HEK293 (cell line): Measurements from ENCODE around the gene KRT7.

Experiments
- CTCF ChIA-PET: fragments of 350-600 bp; formaldehyde crosslinking; extraction: SDS; loops from one replicate; lab custom pipeline; 2021; ENCODE audit warnings: antibody characterized with exemption; lab: Yijun Ruan, JAX
- POLR2A ChIA-PET: fragments of 300-600 bp; formaldehyde crosslinking; extraction: SDS; loops from one replicate; lab custom pipeline; 2020; ENCODE audit warnings: antibody characterized with exemption, inconsistent platforms; lab: Yijun Ruan, JAX
- H3K27ac ChIP-seq: fragments of 200-500 bp; sonication (Bioruptor generic); 2 replicates; pipeline ENCODE4 v1.5.1; 2014; ENCODE audit warnings: low read depth, low read length, control low read depth, inconsistent platforms; ENCODE audit errors: extremely low read depth
- H3K36me3 ChIP-seq, 2 experiments: fragments of 200-500 bp in 1 of 2; sonication (Bioruptor generic) in 1 of 2; 1 replicate in 1 of 2; 2 replicates in 1 of 2; pipeline ENCODE4 v1.5.1; 2014 to 2017; ENCODE audit warnings: inconsistent platforms in 2 of 2, low read length in 2 of 2; ENCODE audit not compliant: control insufficient read depth in 2 of 2, insufficient read depth in 1 of 2
- H3K4me1 ChIP-seq: fragments of 200-500 bp; sonication (Bioruptor generic); 2 replicates; pipeline ENCODE4 v1.5.1; 2014; ENCODE audit warnings: mild to moderate bottlenecking, low read length, inconsistent platforms; ENCODE audit not compliant: control insufficient read depth, insufficient read depth
- H3K4me3 ChIP-seq: 2 replicates; pipeline ENCODE4 v1.5.1; 2011; ENCODE audit warnings: low read depth, mild to moderate bottlenecking, control low read depth, low read length, moderate library complexity
- H3K9me3 ChIP-seq: fragments of 200-500 bp; sonication (Bioruptor generic); 2 replicates; pipeline ENCODE4 v1.5.1; 2014; ENCODE audit warnings: low read depth, low read length, inconsistent platforms; ENCODE audit not compliant: control insufficient read depth, insufficient read depth
- EGR2 ChIP-seq: fragments of 450-650 bp; formaldehyde crosslinking; IDR thresholded peaks from 2 replicates; pipeline ENCODE4 v1.5.1; 2016; ENCODE audit warnings: low read depth, missing biosample characterization, missing genetic modification characterization
- PRDM1 ChIP-seq: fragments of 450-650 bp; formaldehyde crosslinking; IDR thresholded peaks from 2 replicates; pipeline ENCODE4; 2016; ENCODE audit warnings: missing biosample characterization, missing genetic modification characterization
- PRDM4 ChIP-seq: fragments of 450-650 bp; formaldehyde crosslinking; IDR thresholded peaks from 2 replicates; pipeline ENCODE4 v1.5.1; 2017; ENCODE audit warnings: missing biosample characterization, missing genetic modification characterization
- YY2 ChIP-seq: fragments of 450-650 bp; formaldehyde crosslinking; IDR thresholded peaks from 2 replicates; pipeline ENCODE4 v1.5.1; 2016; ENCODE audit warnings: missing biosample characterization, missing genetic modification characterization
- ZBTB10 ChIP-seq: fragments of 450-650 bp; formaldehyde crosslinking; IDR thresholded peaks from 2 replicates; pipeline ENCODE4 v1.5.1; 2016; ENCODE audit warnings: missing biosample characterization, missing genetic modification characterization
- ZNF10 ChIP-seq: fragments of 450-650 bp; formaldehyde crosslinking; IDR thresholded peaks from 2 replicates; pipeline ENCODE4 v1.5.1; 2017; ENCODE audit warnings: missing biosample characterization, missing genetic modification characterization
- ZNF155 ChIP-seq: fragments of 450-650 bp; formaldehyde crosslinking; IDR thresholded peaks from 2 replicates; pipeline ENCODE4 v1.5.1; 2016; ENCODE audit warnings: missing biosample characterization, missing genetic modification characterization
- ZNF341 ChIP-seq: fragments of 450-650 bp; formaldehyde crosslinking; IDR thresholded peaks from 2 replicates; pipeline ENCODE4; 2016; ENCODE audit warnings: low read depth, missing biosample characterization, missing genetic modification characterization
- ZNF354C ChIP-seq: fragments of 450-650 bp; formaldehyde crosslinking; IDR thresholded peaks from 2 replicates; pipeline ENCODE4 v1.5.1; 2016; ENCODE audit warnings: missing biosample characterization, missing genetic modification characterization, low read depth, borderline replicate concordance
- ZNF394 ChIP-seq: fragments of 450-650 bp; formaldehyde crosslinking; IDR thresholded peaks from 2 replicates; pipeline ENCODE4 v1.5.1; 2016; ENCODE audit warnings: missing biosample characterization, missing genetic modification characterization, mild to moderate bottlenecking, moderate library complexity, borderline replicate concordance
- ZNF416 ChIP-seq: fragments of 450-650 bp; formaldehyde crosslinking; IDR thresholded peaks from 2 replicates; pipeline ENCODE4 v1.5.1; 2016; ENCODE audit warnings: missing biosample characterization, missing genetic modification characterization
- ZNF426 ChIP-seq: fragments of 450-650 bp; formaldehyde crosslinking; IDR thresholded peaks from 2 replicates; pipeline ENCODE4 v1.5.1; 2017; ENCODE audit warnings: missing biosample characterization, missing genetic modification characterization, mild to moderate bottlenecking, inconsistent platforms, moderate library complexity
- ZNF658 ChIP-seq: fragments of 450-650 bp; formaldehyde crosslinking; IDR thresholded peaks from 2 replicates; pipeline ENCODE4; 2016; ENCODE audit warnings: missing biosample characterization, missing genetic modification characterization
- ZNF677 ChIP-seq: fragments of 450-650 bp; IDR thresholded peaks from 2 replicates; pipeline ENCODE4 v1.5.0; 2018; ENCODE audit warnings: missing biosample characterization, mild to moderate bottlenecking, missing genetic modification characterization, moderate library complexity
- ZNF785 ChIP-seq: fragments of 450-650 bp; formaldehyde crosslinking; IDR thresholded peaks from 2 replicates; pipeline ENCODE4 v1.5.1; 2016; ENCODE audit warnings: missing biosample characterization, missing genetic modification characterization
- ZNF791 ChIP-seq: fragments of 450-650 bp; formaldehyde crosslinking; IDR thresholded peaks from 2 replicates; pipeline ENCODE4 v1.5.1; 2016; ENCODE audit warnings: missing biosample characterization, missing genetic modification characterization
- TF ChIP-seq, protein P1 (sequence below): fragments of 450-650 bp; formaldehyde crosslinking; IDR thresholded peaks from 2 replicates; pipeline ENCODE4 v1.5.1; 2016; ENCODE audit warnings: missing biosample characterization, missing genetic modification characterization

Gene KRT7

GRCh38 chr12:52230364-52231281, 2.4 kb upstream of the KRT7 start:
- H3K27ac ChIP-seq = no peak overlapping the region
- TF ChIP-seq ZNF341 (tag by site-specific recombination) = 0 out of 2 replicates have a peak, but pooled peaks have one; percentile 30
- no peak for TF ChIP-seq ZBTB10 (tag by site-specific recombination)
- TF ChIP-seq EGR2 (tag by site-specific recombination) = 0 out of 2 replicates have a peak, but pooled peaks have one; percentile 16
- TF ChIP-seq, all 188 proteins: peak for 2
- Histone ChIP-seq H3K9me3 (no peaks in the 10 kb centered on the region), H3K36me3 (no peaks in the 10 kb centered on the region), H3K4me1 (no peaks in the 10 kb centered on the region), H3K4me3 (no peak overlapping the region)
- ChIA-PET CTCF (interaction anchor here (0.6 to 1.6 kb wide), 4 partner anchors 8 to 95 kb away, joined by 3 to 5 read pairs (median 3); no protein-coding TSS in a partner anchor), POLR2A (interaction anchor here (0.7 kb wide), 1 partner anchor 8 kb away, joined by 3 read pairs; no protein-coding TSS in a partner anchor)

DNA sequence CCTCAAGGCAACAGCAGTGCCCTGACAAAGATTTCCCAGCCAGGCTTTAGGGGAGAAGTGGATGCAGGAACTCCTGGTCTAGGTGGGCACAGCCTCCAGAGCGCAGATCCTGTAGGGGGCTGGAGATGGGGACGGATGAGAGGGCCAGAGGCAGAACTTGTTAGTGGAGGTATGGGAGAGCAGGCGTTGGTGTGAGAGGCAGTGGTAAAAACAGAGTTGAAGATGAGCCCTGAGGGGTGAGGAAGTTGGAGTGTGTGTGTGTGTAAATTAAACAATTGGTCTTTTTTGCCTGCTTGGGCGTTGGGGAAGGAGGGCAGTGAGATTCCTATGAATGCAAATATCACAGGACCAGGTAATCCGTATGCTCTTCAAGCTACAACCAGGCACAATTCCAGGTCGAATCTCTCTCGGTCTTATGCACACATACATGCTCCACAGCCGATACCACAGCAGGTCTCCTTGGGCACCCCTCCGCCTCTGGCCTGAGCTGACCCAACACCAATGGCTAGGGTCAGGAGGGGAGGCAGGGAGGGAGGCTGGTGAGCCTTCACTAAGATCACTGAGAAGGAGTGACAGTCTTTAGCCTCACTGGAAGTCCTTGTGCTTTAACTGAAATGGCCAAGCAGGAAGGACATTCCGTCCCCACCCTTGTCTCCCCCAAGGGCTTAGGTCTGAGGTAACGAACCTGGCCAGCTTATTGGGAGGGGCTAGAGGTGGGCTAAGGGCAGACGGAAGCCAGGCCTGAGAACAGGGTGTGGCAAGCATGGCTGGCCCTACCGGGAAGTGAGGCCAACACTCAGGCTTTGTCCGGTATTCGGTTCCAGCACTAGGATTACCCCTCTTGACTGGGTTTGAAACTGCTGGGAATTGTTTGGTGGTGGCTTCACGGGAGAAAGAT, 1.5 kb upstream of the KRT7 start:
- Histone ChIP-seq H3K9me3 (no peaks in the 10 kb centered on the region), H3K4me1 (no peaks in the 10 kb centered on the region), H3K27ac (no peak overlapping the region), H3K36me3 (no peaks in the 10 kb centered on the region), H3K4me3 (no peak overlapping the region)
- TF ChIP-seq YY2 = no peak
- no peak for TF ChIP-seq ZNF658 (tag by site-specific recombination)
- no peak for TF ChIP-seq ZNF155 (tag by site-specific recombination)
- TF ChIP-seq ZNF394 = no peak
- ChIA-PET POLR2A (no interaction called here), CTCF (interaction anchor here (0.6 to 1.1 kb wide), 3 partner anchors 9 to 109 kb away, joined by 3 read pairs; no protein-coding TSS in a partner anchor)

DNA sequence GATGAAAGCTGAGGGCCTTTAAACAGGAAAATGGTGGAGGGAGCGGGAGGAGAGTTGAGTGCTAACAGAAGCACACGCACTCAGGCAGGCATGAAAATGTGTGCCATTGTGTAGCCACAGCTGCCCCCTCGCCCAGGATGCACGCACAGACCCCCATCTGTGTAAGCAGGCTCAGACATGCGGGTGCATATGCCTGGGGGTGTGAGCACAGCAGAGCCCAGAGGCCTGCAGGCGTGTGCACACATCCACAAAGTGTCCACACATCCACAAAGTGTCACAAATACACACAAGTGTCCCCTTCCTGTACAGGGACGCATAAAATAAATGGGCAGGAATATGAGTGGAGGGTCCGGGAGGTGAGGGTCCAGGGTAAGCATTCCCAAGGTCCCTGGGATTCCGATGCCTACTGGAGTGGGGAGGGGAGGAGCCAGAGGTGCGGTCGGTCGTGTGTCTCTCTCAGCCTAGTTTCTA, 805 bp upstream of the KRT7 start:
- ChIA-PET POLR2A (no interaction called here), CTCF (interaction anchor here (0.6 to 1.1 kb wide), 3 partner anchors 11 to 110 kb away, joined by 3 read pairs; no protein-coding TSS in a partner anchor)
- TF ChIP-seq ZNF791 (tag by site-specific recombination) (no peak), ZNF426 (no peak), PRDM4 (tag by site-specific recombination) (no peak), ZNF677 (tag by site-specific recombination) (no peak), ZNF10 (tag by site-specific recombination) (no peak), PRDM1 (no peak), ZNF785 (no peak), ZNF354C (tag by site-specific recombination) (no peak), ZNF416 (tag by site-specific recombination) (no peak)
- TF ChIP-seq, protein P1, sequence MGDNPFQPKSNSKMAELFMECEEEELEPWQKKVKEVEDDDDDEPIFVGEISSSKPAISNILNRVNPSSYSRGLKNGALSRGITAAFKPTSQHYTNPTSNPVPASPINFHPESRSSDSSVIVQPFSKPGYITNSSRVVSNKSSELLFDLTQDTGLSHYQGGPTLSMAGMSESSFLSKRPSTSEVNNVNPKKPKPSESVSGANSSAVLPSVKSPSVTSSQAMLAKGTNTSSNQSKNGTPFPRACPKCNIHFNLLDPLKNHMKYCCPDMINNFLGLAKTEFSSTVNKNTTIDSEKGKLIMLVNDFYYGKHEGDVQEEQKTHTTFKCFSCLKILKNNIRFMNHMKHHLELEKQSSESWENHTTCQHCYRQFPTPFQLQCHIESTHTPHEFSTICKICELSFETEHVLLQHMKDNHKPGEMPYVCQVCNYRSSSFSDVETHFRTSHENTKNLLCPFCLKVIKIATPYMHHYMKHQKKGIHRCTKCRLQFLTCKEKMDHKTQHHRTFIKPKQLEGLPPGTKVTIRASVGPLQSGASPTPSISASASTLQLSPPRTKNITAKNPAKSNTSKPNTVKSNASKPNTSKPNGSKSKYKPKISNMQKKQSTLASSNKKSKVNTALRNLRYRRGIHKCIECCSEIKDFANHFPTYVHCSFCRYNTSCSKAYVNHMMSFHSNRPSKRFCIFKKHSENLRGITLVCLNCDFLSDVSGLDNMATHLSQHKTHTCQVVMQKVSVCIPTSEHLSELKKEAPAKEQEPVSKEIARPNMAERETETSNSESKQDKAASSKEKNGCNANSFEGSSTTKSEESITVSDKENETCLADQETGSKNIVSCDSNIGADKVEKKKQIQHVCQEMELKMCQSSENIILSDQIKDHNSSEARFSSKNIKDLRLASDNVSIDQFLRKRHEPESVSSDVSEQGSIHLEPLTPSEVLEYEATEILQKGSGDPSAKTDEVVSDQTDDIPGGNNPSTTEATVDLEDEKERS (tag by site-specific recombination) = no peak
- Histone ChIP-seq H3K4me1 (no peaks in the 10 kb centered on the region), H3K9me3 (no peaks in the 10 kb centered on the region), H3K4me3 (no peak overlapping the region), H3K27ac (no peak overlapping the region), H3K36me3 (no peaks in the 10 kb centered on the region)
